Vagina (tissue), 2 donors: Measurements from ENCODE around the gene LONP1. TPM values are rescaled to one million over a fixed set of nuclear protein-coding genes. Genes with fewer than 3 reads are reported as not detected.

Experiments
- DNase-seq, 2 donors: peaks; one replicate each; pipeline ENCODE4 v3.0.0-alpha.2; 2017; ENCODE audit errors: extremely low spot score in 2 of 2
- H3K27ac ChIP-seq: fragments of 200-600 bp; sonication (generic); one replicate; pipeline ENCODE4 v1.5.1; 2019
- H3K27me3 ChIP-seq: fragments of 200-600 bp; sonication (generic); one replicate; pipeline ENCODE4 v1.5.1; 2019
- H3K36me3 ChIP-seq, 2 donors: fragments of 200-600 bp; sonication (generic); one replicate each; pipeline ENCODE4 v1.5.1; 2017 to 2019
- H3K4me1 ChIP-seq: fragments of 200-600 bp; sonication (generic); one replicate; pipeline ENCODE4 v1.5.1; 2019
- H3K4me3 ChIP-seq, 2 donors: fragments of 200-600 bp; sonication (generic); 1 replicate in 1 of 2; 2 replicates in 1 of 2; pipeline ENCODE4 v1.5.1; 2016 to 2019
- H3K9me3 ChIP-seq: fragments of 200-600 bp; sonication (generic); one replicate; pipeline ENCODE4 v1.5.1; 2019
- CTCF ChIP-seq, 3 experiments: fragments of 450-650 bp in 2 of 3; fragments of 200-600 bp in 1 of 3; sonication (generic) in 1 of 3; IDR thresholded peaks; one replicate each; pipeline ENCODE4 v1.5.1; 2017 to 2019; ENCODE audit warnings: antibody characterized with exemption in 3 of 3, mild to moderate bottlenecking in 2 of 3, moderate library complexity in 2 of 3
- POLR2A ChIP-seq, 2 donors: fragments of 450-650 bp; IDR thresholded peaks; one replicate each; pipeline ENCODE4 v1.6.1; 2017; ENCODE audit warnings: antibody characterized with exemption in 2 of 2, mild to moderate bottlenecking in 2 of 2, moderate library complexity in 2 of 2
- POLR2AphosphoS5 ChIP-seq, 2 donors: sonication (generic); formaldehyde crosslinking; IDR thresholded peaks; one replicate each; pipeline ENCODE4 v1.9.0; 2017; ENCODE audit warnings: antibody characterized with exemption in 2 of 2, mild to moderate bottlenecking in 2 of 2, low read depth in 1 of 2; ENCODE audit not compliant: insufficient read depth in 1 of 2
- intact Hi-C: fragments of 100-400 bp; cut with DNase I; formaldehyde crosslinking; loops from one replicate; pipeline ENCODE4 v1.15.1; 2023
- total RNA-seq: library from RNA; depleted of rRNA; stranded (reverse); fragments of >200 nt; gene quantifications from one replicate; pipeline ENCODE4 v1.2.3, GENCODE V29; 2016

Gene LONP1
- total RNA-seq, 1 donor from 2014 or later = 53.3 TPM

- Histone ChIP-seq H3K36me3 (peaks cover 0 to 57% of the 10 kb centered on the region in 2 donors), H3K4me3 (no peak overlapping the region), H3K27ac (no peak overlapping the region), H3K9me3 (no peaks in the 10 kb centered on the region), H3K27me3 (no peaks in the 10 kb centered on the region), H3K4me1 (no peaks in the 10 kb centered on the region)
- DNase-seq = no peak
- intact Hi-C loops = no loop called here
- TF ChIP-seq POLR2AphosphoS5 (IDR thresholded peaks at IDR 0.05; ENCODE audit: insufficient read depth in 1 of 2, low read depth in 1 of 2) (no peak), POLR2A (IDR thresholded peaks at IDR 0.05) (no peak), CTCF (IDR thresholded peaks at IDR 0.05) (no peak)
Observed at GRCh38 chr19:5669212-5669611, 50.7 kb downstream of the LONP1 start.

GRCh38 chr19:5667751-5668271, 52.1 kb downstream of the LONP1 start:
- TF ChIP-seq POLR2A (IDR thresholded peaks at IDR 0.05) (no peak), CTCF (IDR thresholded peaks at IDR 0.05) (no peak), POLR2AphosphoS5 (IDR thresholded peaks at IDR 0.05; ENCODE audit: insufficient read depth in 1 of 2, low read depth in 1 of 2) (no peak)
- Histone ChIP-seq H3K4me3 (no peak overlapping the region), H3K9me3 (no peaks in the 10 kb centered on the region), H3K27ac (no peak overlapping the region), H3K36me3 (peaks cover 2 to 71% of the 10 kb centered on the region in 2 donors), H3K27me3 (no peaks in the 10 kb centered on the region), H3K4me1 (no peaks in the 10 kb centered on the region)
- intact Hi-C loops = no loop called here
- no peak for DNase-seq

- no peak for TF ChIP-seq POLR2A (IDR thresholded peaks at IDR 0.05)
- TF ChIP-seq POLR2AphosphoS5 (IDR thresholded peaks at IDR 0.05; ENCODE audit: insufficient read depth in 1 of 2, low read depth in 1 of 2) = no peak
- no peak for TF ChIP-seq CTCF (IDR thresholded peaks at IDR 0.05)
- intact Hi-C loops = no loop called here
- DNase-seq = no peak
- no peaks in the 10 kb centered on the region for H3K27me3 ChIP-seq
- no peak overlapping the region for H3K4me3 ChIP-seq
- H3K27ac ChIP-seq = no peak overlapping the region
- no peaks in the 10 kb centered on the region for H3K9me3 ChIP-seq
- no peaks in the 10 kb centered on the region for H3K4me1 ChIP-seq
- peaks cover 5 to 79% of the 10 kb centered on the region in 2 donors for H3K36me3 ChIP-seq
Observed at GRCh38 chr19:5666921-5667610, 52.9 kb downstream of the LONP1 start.

GRCh38 chr19:5665781-5666513, 54.0 kb downstream of the LONP1 start:
- no peak overlapping the region for H3K27ac ChIP-seq

More at GRCh38 chr19:5665781-5666513, 54.0 kb downstream of the LONP1 start:
- Histone ChIP-seq H3K4me1 (no peaks in the 10 kb centered on the region), H3K27me3 (no peaks in the 10 kb centered on the region), H3K36me3 (peaks cover 5 to 90% of the 10 kb centered on the region in 2 donors), H3K9me3 (no peaks in the 10 kb centered on the region), H3K4me3 (no peak overlapping the region)
- intact Hi-C loops = no loop called here
- TF ChIP-seq POLR2AphosphoS5 (IDR thresholded peaks at IDR 0.05; ENCODE audit: insufficient read depth in 1 of 2, low read depth in 1 of 2) = no peak
- TF ChIP-seq CTCF (IDR thresholded peaks at IDR 0.05) = no peak
- no peak for TF ChIP-seq POLR2A (IDR thresholded peaks at IDR 0.05)
- DNase-seq = no peak
